OCI-LY7 (cell line): ENCODE measurements around the gene KRTAP16-1. TPM values are rescaled to one million over a fixed set of nuclear protein-coding genes. Genes with fewer than 3 reads are reported as not detected.

Source experiments
- BruUV-seq: library from RNA; stranded (reverse); fragments of 400-500 nt; replicated peaks from 2 replicates; lab custom pipeline; 2021; lab: Mats Ljungman, UMichigan
- CTCF ChIA-PET: fragments of 300-600 bp; sonication (Branson Sonifier 250); formaldehyde crosslinking; loops from one replicate; lab custom pipeline; 2022; ENCODE audit warnings: antibody characterized with exemption; ENCODE audit not compliant: unreplicated experiment; lab: Charles Lee
- POLR2A ChIA-PET: fragments of 300-600 bp; sonication (Branson Sonifier 250); formaldehyde crosslinking; loops from one replicate; lab custom pipeline; 2022; ENCODE audit warnings: antibody characterized with exemption; lab: Charles Lee
- DNase-seq: peaks from one replicate; pipeline ENCODE4 v3.0.0-alpha.2; 2015; ENCODE audit warnings: low spot score
- H2AFZ ChIP-seq: fragments of 200-600 bp; sonication (generic), shearing (Covaris generic); 2 replicates; pipeline ENCODE4 v1.6.1; 2014; ENCODE audit warnings: mild to moderate bottlenecking, antibody characterized with exemption, low read length, moderate library complexity
- H3K27ac ChIP-seq: fragments of 200-600 bp; sonication (generic); 2 replicates; pipeline ENCODE4 v1.5.1; 2014; ENCODE audit warnings: mixed run types, low read depth, mild to moderate bottlenecking, moderate library complexity, low read length, inconsistent platforms; ENCODE audit not compliant: poor library complexity, severe bottlenecking
- H3K36me3 ChIP-seq: fragments of 200-600 bp; sonication (generic); 2 replicates; pipeline ENCODE4 v1.6.1; 2014; ENCODE audit warnings: mild to moderate bottlenecking, antibody characterized with exemption, low read length, moderate library complexity, mixed read lengths; ENCODE audit not compliant: insufficient read depth
- H3K4me1 ChIP-seq: fragments of 200-600 bp; sonication (generic); 2 replicates; pipeline ENCODE4 v1.5.1; 2014; ENCODE audit warnings: mild to moderate bottlenecking, low read length; ENCODE audit not compliant: insufficient read depth, poor library complexity, severe bottlenecking
- H3K4me2 ChIP-seq: fragments of 200-600 bp; sonication (generic); 2 replicates; pipeline ENCODE4 v1.6.1; 2014; ENCODE audit warnings: mild to moderate bottlenecking, low read length
- H3K4me3 ChIP-seq: fragments of 200-600 bp; sonication (generic); 2 replicates; pipeline ENCODE4 v1.5.1; 2014; ENCODE audit warnings: mild to moderate bottlenecking, low read depth, low read length; ENCODE audit not compliant: poor library complexity, severe bottlenecking
- H3K79me2 ChIP-seq: fragments of 200-600 bp; sonication (generic); 2 replicates; pipeline ENCODE4 v1.6.1; 2016; ENCODE audit warnings: low read depth, mild to moderate bottlenecking, low read length, moderate library complexity, mixed read lengths; ENCODE audit not compliant: insufficient read depth
- H3K9me2 ChIP-seq: fragments of 200-600 bp; sonication (generic); 2 replicates; pipeline ENCODE4 v1.6.1; 2016; ENCODE audit warnings: mild to moderate bottlenecking, low read length, mixed read lengths; ENCODE audit not compliant: insufficient read depth
- H3K9me3 ChIP-seq: fragments of 200-600 bp; sonication (generic); 2 replicates; pipeline ENCODE4 v1.6.1; 2014; ENCODE audit warnings: mild to moderate bottlenecking, mixed run types, low read length, mixed read lengths
- H4K20me1 ChIP-seq: fragments of 200-600 bp; sonication (generic); 2 replicates; pipeline ENCODE4 v1.6.1; 2014; ENCODE audit warnings: mild to moderate bottlenecking, antibody characterized with exemption, low read length, moderate library complexity, mixed read lengths; ENCODE audit not compliant: insufficient read depth
- CTCF ChIP-seq: fragments of 200-600 bp; sonication (generic); conservative IDR thresholded peaks from 2 replicates; pipeline ENCODE4 v1.5.1; 2014; ENCODE audit warnings: mild to moderate bottlenecking, antibody characterized with exemption, low read length, moderate library complexity, mixed read lengths
- EZH2phosphoT487 ChIP-seq: fragments of 200-600 bp; sonication (generic); IDR thresholded peaks from 2 replicates; pipeline ENCODE4 v1.6.1; 2018; ENCODE audit warnings: low read depth, borderline replicate concordance, mild to moderate bottlenecking, mixed run types, antibody characterized with exemption, low read length, moderate library complexity, mixed read lengths
- intact Hi-C: fragments of 100-400 bp; cut with micrococcal nuclease; formaldehyde crosslinking; loops from one replicate; pipeline ENCODE4 v1.10.0; 2022; ENCODE audit not compliant: unreplicated experiment
- total RNA-seq, 2 experiments: library from RNA; depleted of rRNA in 1 of 2; stranded (reverse); fragments of >200 nt in 1 of 2; shearing (Covaris generic) in 1 of 2; gene quantifications; 2 replicates each; pipeline ENCODE4 v1.2.3, GENCODE V29; 2014 to 2022

Gene KRTAP16-1
- total RNA-seq, 2 experiments from 2014 or later: not detected

- DNase-seq: no peak
- no peaks in the 10 kb centered on the region for H4K20me1 ChIP-seq
- no peak overlapping the region for H3K4me3 ChIP-seq
- H3K9me3 ChIP-seq: no peaks in the 10 kb centered on the region
- no peak overlapping the region for H3K27ac ChIP-seq
- CTCF ChIA-PET: no interaction called here
- no peak overlapping the region for H3K4me2 ChIP-seq
- TF ChIP-seq EZH2phosphoT487 (no peak), CTCF (no peak)
- H3K36me3 ChIP-seq: no peaks in the 10 kb centered on the region
- no peaks in the 10 kb centered on the region for H3K4me1 ChIP-seq
- H3K9me2 ChIP-seq: no peaks in the 10 kb centered on the region
- intact Hi-C loops: no loop called here
- BruUV-seq: no TSS peak
- POLR2A ChIA-PET: no interaction called here
- no peaks in the 10 kb centered on the region for H3K79me2 ChIP-seq
- H2AFZ ChIP-seq: no peak overlapping the region
These were observed 33.9 kb upstream of the KRTAP16-1 start for GRCh38 chr17:41343029-41343428.

GRCh38 chr17:41340934-41341861, 32.1 kb upstream of the KRTAP16-1 start:
- ChIA-PET CTCF (no interaction called here), POLR2A (no interaction called here)
- no peaks in the 10 kb centered on the region for H3K79me2 ChIP-seq
- no peaks in the 10 kb centered on the region for H3K4me1 ChIP-seq
- H3K27ac ChIP-seq: no peak overlapping the region
- no peak overlapping the region for H3K4me2 ChIP-seq
- intact Hi-C loops: no loop called here
- H3K9me2 ChIP-seq: no peaks in the 10 kb centered on the region
- no peak overlapping the region for H2AFZ ChIP-seq
- no peak overlapping the region for H3K4me3 ChIP-seq
- no TSS peak for BruUV-seq
- TF ChIP-seq EZH2phosphoT487 (no peak), CTCF (no peak)
- no peaks in the 10 kb centered on the region for H3K9me3 ChIP-seq
- H3K36me3 ChIP-seq: no peaks in the 10 kb centered on the region
- no peak for DNase-seq
- H4K20me1 ChIP-seq: no peaks in the 10 kb centered on the region

- BruUV-seq: no TSS peak
- Histone ChIP-seq H3K27ac (no peak overlapping the region), H3K4me1 (no peaks in the 10 kb centered on the region), H4K20me1 (no peaks in the 10 kb centered on the region), H3K4me2 (no peak overlapping the region), H2AFZ (no peak overlapping the region), H3K9me2 (no peaks in the 10 kb centered on the region), H3K79me2 (no peaks in the 10 kb centered on the region), H3K9me3 (no peaks in the 10 kb centered on the region), H3K36me3 (no peaks in the 10 kb centered on the region), H3K4me3 (no peak overlapping the region)
- no peak for TF ChIP-seq CTCF
- TF ChIP-seq EZH2phosphoT487: no peak
- no peak for DNase-seq
- ChIA-PET CTCF (no interaction called here), POLR2A (no interaction called here)
- intact Hi-C loops: no loop called here
These were observed 31.4 kb upstream of the KRTAP16-1 start for GRCh38 chr17:41340494-41340893.
